GM10847 (cell line): ENCODE measurements around the gene TICRR.

Source experiments
- POLR2A ChIP-seq: IDR thresholded peaks from 2 replicates; pipeline ENCODE4 v1.6.1; 2011; ENCODE audit not compliant: insufficient read length; ENCODE audit errors: extremely low read depth

TICRR gene

GRCh38 chr15:89613031-89613430 is 37.8 kb downstream of the TICRR start:
- TF ChIP-seq POLR2A, result no peak

- no peak for TF ChIP-seq POLR2A
These were observed 38.9 kb downstream of the TICRR start for GRCh38 chr15:89614164-89614563.

DNA sequence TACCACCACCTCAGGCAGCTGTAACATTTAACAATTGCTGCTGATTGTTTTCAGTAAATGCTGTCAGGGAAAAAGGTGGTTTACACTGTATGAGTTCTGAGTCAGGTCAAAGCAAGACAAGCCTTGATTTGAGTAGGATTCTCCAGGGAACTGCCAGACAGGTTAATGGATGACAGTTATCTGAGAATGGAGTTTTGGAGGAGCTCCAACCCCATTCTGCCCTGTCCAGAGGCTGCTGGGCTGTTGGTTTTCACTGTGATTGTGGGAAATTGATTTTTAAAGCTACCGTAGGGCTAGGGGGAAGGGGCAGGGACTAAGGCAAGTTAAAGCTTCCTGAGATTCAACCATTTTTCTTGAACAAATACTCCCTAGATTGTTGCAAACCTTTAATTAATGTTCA is 39.9 kb downstream of the TICRR start:
- no peak for TF ChIP-seq POLR2A

- no peak for TF ChIP-seq POLR2A
These were observed 41.0 kb downstream of the TICRR start for GRCh38 chr15:89616228-89616627.

- no peak for TF ChIP-seq POLR2A
These were observed 46.3 kb downstream of the TICRR start for GRCh38 chr15:89621547-89621946.

GRCh38 chr15:89623165-89623564 is 47.9 kb downstream of the TICRR start:
- TF ChIP-seq POLR2A, result no peak

DNA sequence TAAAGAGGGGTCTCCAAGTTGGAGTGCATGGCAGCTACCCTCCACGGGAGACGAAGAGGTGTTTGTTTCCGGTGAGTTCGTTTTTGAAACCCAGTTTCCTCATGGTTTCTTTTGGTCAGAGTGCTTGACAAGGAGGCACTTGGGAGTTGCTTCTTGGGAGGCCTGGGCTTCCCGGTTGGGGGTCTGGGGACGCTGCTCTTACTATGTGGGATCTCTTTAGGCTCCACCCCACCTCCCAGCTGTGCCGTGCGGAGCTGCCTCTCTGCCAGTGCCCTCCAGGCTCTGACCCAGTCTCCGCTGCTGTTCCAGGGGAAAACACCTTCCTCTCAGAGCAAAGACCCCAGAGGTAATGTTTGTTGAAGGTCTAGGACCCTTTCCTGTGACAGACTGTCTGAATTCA is 50.4 kb downstream of the TICRR start:
- TF ChIP-seq POLR2A, result no peak

GRCh38 chr15:89627256-89627970 is 52.1 kb downstream of the TICRR start:
- TF ChIP-seq POLR2A, result no peak

DNA sequence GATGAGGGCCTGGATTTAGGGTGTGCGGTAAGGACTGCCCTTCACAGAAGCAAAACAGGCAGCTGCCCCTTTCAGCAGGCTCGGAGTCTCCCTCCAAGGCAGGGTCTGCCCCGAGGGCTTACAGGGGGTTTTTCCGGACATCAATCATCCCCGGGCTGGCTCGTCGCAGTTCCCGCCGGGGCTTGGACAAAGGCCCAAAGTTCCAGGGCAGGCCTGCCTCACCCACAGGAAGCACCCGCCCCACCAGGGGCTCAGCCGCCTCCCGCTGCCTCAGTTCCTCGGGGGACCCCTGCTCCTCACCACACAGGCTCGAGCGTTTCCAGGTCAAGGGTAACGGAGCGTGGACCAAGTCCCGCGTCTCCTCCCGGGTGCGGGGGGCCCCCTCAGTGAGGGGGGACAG is 53.0 kb downstream of the TICRR start:
- no peak for TF ChIP-seq POLR2A

DNA sequence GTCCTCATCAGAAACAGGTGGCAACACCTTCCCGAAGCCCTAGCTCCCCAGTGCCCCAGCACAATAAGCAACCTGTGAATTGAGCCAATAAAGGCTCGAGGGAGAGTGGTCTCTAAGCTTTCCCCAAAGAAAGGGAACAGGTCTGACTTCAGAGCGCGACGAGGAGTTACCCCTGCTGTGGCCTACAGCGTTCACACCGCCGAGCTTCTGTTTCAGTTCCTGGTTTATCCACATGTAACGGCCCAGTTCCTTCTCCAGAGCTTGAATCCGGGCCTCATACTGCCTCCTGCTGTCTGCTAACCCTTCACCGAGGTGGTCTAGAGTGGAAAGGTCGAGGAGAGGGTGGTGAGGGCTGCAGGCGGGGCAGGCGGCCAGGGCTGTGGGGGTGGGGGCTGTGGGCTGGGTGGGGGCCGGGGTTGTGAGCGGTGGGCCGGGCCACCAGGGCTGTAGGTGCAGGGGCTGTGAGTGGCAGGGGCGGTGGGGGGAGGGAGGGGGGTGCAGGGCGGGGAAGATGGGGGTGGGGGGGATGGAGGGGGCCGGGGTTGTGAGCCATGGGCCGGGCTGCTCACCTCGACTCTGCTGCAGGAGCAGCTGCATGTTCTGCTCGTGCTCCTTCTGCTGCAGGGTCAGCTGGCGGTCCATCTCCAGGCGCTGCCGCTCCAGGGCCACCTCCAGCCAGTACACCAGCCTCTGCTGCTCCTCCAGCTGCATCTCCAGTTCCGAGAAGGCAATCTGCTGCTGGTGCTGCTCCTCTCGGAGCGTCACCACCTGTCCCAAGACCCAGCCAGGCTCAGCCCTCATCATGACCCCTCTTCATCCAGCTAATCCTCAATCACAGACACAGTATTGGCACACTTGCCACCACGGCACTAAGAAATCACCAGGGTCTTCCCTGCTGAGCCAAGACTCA is 53.8 kb downstream of the TICRR start:
- TF ChIP-seq POLR2A, result no peak

GRCh38 chr15:89629829-89630228 is 54.6 kb downstream of the TICRR start:
- no peak for TF ChIP-seq POLR2A

GRCh38 chr15:89630260-89630659 is 55.0 kb downstream of the TICRR start:
- TF ChIP-seq POLR2A, result no peak

- TF ChIP-seq POLR2A, result no peak
These were observed 56.0 kb downstream of the TICRR start for GRCh38 chr15:89630974-89631901.

DNA sequence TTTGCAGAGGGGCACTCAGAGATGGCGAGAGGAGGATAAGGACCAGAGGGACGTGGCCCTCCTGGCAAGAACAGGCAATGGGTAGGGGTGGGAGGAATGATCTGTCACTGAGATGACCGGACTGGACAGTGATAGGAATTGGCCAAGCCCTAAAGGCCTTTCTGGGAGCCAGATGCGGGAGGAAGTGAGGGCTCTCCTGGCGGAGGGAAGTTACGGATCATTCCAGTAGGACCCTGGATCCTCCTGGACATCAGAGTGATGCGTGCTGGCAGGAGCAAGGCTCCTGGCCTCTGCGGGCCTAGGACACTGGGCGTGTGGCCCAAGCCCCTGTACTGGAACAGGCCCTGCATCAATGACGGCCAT is 56.6 kb downstream of the TICRR start:
- no peak for TF ChIP-seq POLR2A

DNA sequence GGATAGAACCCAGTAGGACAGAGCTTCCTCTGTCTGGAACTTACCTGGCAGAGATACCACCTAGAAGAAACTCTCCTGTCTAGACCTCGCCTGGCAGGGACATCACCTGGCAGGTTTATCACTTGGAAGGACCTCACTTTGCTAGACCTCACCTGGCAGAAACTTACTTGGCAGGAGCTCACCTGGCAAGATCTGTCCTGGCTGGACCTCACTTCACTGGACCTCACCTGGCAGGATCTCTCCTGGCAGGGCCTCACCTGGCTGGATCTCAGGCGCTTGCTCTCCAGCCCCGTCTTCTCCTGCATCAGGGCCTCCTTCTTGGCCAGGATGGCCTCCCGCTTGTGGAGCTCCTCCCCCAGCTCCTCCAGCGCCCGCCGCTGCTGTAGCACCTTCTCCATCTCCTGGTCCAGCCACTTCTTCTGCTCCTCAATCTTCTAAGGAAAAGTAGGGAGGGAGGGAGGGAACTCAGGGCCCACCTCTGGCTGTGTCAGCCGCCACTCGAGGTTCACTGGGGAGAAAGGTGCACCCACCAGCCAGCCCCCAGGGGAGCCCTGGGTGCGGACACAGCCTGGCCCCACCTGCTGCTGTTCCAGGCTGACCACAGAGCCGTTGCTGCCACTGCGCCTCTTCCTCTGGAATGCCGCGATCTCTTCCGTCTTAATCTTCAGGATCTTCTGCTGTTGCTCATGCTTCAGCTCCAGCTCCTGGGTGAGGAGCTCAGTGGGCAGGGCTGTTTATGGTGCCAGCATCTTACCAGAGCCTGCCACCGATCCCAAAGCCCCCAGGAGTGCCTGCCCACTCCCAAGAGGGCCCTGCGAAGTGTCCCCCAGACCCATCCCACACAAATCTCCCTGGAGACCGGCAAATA is 57.5 kb downstream of the TICRR start:
- TF ChIP-seq POLR2A, result no peak

DNA sequence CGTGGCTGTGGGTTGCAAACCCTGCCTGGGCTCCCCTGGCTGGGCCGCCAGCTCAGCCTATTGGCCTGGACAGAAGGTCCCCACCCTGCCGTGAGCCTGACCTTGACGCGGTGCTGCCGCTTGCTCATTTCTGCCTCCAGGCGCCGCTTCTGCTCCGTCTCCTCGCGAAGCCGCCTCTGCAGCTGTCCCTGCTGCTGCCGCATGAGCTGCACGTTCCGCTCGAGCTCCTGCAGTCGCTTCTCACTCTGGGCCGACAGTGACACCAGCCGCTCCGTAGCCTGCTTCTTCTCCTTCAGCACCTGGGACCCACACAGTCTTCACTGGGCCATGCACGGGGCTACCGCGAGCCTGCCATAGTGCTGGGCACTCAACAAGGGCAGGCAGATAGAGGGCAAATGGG is 58.3 kb downstream of the TICRR start:
- TF ChIP-seq POLR2A, result no peak
